Suprapubic skin (tissue), 4 donors: ENCODE measurements around the gene NDUFS3. TPM values are rescaled to one million over a fixed set of nuclear protein-coding genes. Genes with fewer than 3 reads are reported as not detected.

ENCODE experiments used
- DNase-seq, 2 donors: peaks; one replicate each; pipeline ENCODE4 v3.0.0-alpha.2; 2019; ENCODE audit warnings: low spot score in 2 of 2
- H3K27ac ChIP-seq: fragments of 200-600 bp; sonication (generic); one replicate; pipeline ENCODE4 v1.5.1; 2019
- H3K27me3 ChIP-seq: fragments of 200-600 bp; sonication (generic); one replicate; pipeline ENCODE4 v1.5.1; 2019
- H3K36me3 ChIP-seq: fragments of 200-600 bp; sonication (generic); one replicate; pipeline ENCODE4 v1.5.1; 2019
- H3K4me1 ChIP-seq: fragments of 200-600 bp; sonication (generic); one replicate; pipeline ENCODE4 v1.5.1; 2019
- H3K4me3 ChIP-seq: fragments of 200-600 bp; sonication (generic); one replicate; pipeline ENCODE4 v1.5.1; 2019; ENCODE audit warnings: mild to moderate bottlenecking
- H3K9me3 ChIP-seq: fragments of 200-600 bp; sonication (generic); one replicate; pipeline ENCODE4 v1.5.1; 2019
- CTCF ChIP-seq, 2 donors: fragments of 200-600 bp in 1 of 2; fragments of 450-650 bp in 1 of 2; sonication (generic) in 1 of 2; IDR thresholded peaks; one replicate each; pipeline ENCODE4 v1.5.1; 2016 to 2019; ENCODE audit warnings: antibody characterized with exemption in 2 of 2, mild to moderate bottlenecking in 1 of 2, moderate library complexity in 1 of 2
- EP300 ChIP-seq: sonication (generic); formaldehyde crosslinking; IDR thresholded peaks from one replicate; pipeline ENCODE4 v1.6.1; 2017; ENCODE audit warnings: antibody characterized with exemption
- POLR2A ChIP-seq, 2 donors: fragments of 450-650 bp; IDR thresholded peaks; one replicate each; pipeline ENCODE4 v1.6.1; 2017; ENCODE audit warnings: antibody characterized with exemption in 2 of 2, mild to moderate bottlenecking in 2 of 2, moderate library complexity in 2 of 2
- POLR2AphosphoS5 ChIP-seq, 3 donors: sonication (generic); formaldehyde crosslinking; IDR thresholded peaks; one replicate each; pipeline ENCODE4 v1.6.1; 2017; ENCODE audit warnings: antibody characterized with exemption in 3 of 3
- WGBS: methylation state at CpG from one replicate; pipeline ENCODE4 v1.1.5; 2018; 5-methylcytosine and 5-hydroxymethylcytosine counted together
- total RNA-seq, 4 donors: library from RNA; depleted of rRNA; stranded (reverse); fragments of >200 nt; gene quantifications; one replicate each; pipeline ENCODE4 v1.1.0, GENCODE V29; 2016

The NDUFS3 gene
- total RNA-seq, 4 donors from 2014 or later: 41.3 to 79.5 (median 62.5) TPM

- DNase-seq: no peak
- peaks cover 44% of the 10 kb centered on the region for H3K4me1 ChIP-seq
- TF ChIP-seq POLR2AphosphoS5 (IDR thresholded peaks at IDR 0.05): no peak
- no peak for TF ChIP-seq POLR2A (IDR thresholded peaks at IDR 0.05)
- no peak for TF ChIP-seq EP300
- no peak for TF ChIP-seq CTCF (IDR thresholded peaks at IDR 0.05)
- no peaks in the 10 kb centered on the region for H3K27me3 ChIP-seq
- H3K9me3 ChIP-seq: no peaks in the 10 kb centered on the region
- H3K4me3 ChIP-seq: no peak overlapping the region
- 96% methylated on average over 2 of the region's 2 CpGs for WGBS
- no peak overlapping the region for H3K27ac ChIP-seq
- H3K36me3 ChIP-seq: peaks cover 6% of the 10 kb centered on the region
These were observed 45.2 kb upstream of the NDUFS3 start for GRCh38 chr11:47533690-47534151.

GRCh38 chr11:47534704-47535251 lies 44.1 kb upstream of the NDUFS3 start:
- H3K4me1 ChIP-seq: peaks cover 54% of the 10 kb centered on the region
- H3K27me3 ChIP-seq: no peaks in the 10 kb centered on the region
- H3K4me3 ChIP-seq: no peak overlapping the region
- H3K36me3 ChIP-seq: no peaks in the 10 kb centered on the region
- WGBS: 80% methylated on average over 4 of the region's 4 CpGs
- no peak for DNase-seq
- no peaks in the 10 kb centered on the region for H3K9me3 ChIP-seq
- TF ChIP-seq POLR2A (IDR thresholded peaks at IDR 0.05) (no peak), CTCF (IDR thresholded peaks at IDR 0.05) (no peak), EP300 (no peak), POLR2AphosphoS5 (IDR thresholded peaks at IDR 0.05) (no peak)
- no peak overlapping the region for H3K27ac ChIP-seq

- Histone ChIP-seq H3K9me3 (no peaks in the 10 kb centered on the region), H3K4me3 (no peak overlapping the region), H3K4me1 (peaks cover 65% of the 10 kb centered on the region), H3K36me3 (no peaks in the 10 kb centered on the region), H3K27ac (no peak overlapping the region), H3K27me3 (no peaks in the 10 kb centered on the region)
- no peak for DNase-seq
- 55% methylated on average over 3 of the region's 3 CpGs for WGBS
- TF ChIP-seq CTCF (IDR thresholded peaks at IDR 0.05) (no peak), POLR2AphosphoS5 (IDR thresholded peaks at IDR 0.05) (no peak), POLR2A (IDR thresholded peaks at IDR 0.05) (no peak), EP300 (no peak)
These were observed 42.0 kb upstream of the NDUFS3 start for GRCh38 chr11:47536915-47537314.

- Histone ChIP-seq H3K4me1 (peaks cover 51% of the 10 kb centered on the region), H3K27ac (no peak overlapping the region), H3K4me3 (no peak overlapping the region), H3K27me3 (no peaks in the 10 kb centered on the region), H3K36me3 (no peaks in the 10 kb centered on the region), H3K9me3 (no peaks in the 10 kb centered on the region)
- WGBS: 57% methylated on average over 10 of the region's 10 CpGs
- TF ChIP-seq CTCF (IDR thresholded peaks at IDR 0.05): no peak
- no peak for TF ChIP-seq EP300
- TF ChIP-seq POLR2A (IDR thresholded peaks at IDR 0.05): no peak
- TF ChIP-seq POLR2AphosphoS5 (IDR thresholded peaks at IDR 0.05): no peak
- no peak for DNase-seq
These were observed 39.9 kb upstream of the NDUFS3 start for GRCh38 chr11:47538741-47539565.

- Histone ChIP-seq H3K27me3 (no peaks in the 10 kb centered on the region), H3K4me3 (no peak overlapping the region), H3K36me3 (no peaks in the 10 kb centered on the region), H3K4me1 (peaks cover 49% of the 10 kb centered on the region), H3K27ac (no peak overlapping the region), H3K9me3 (no peaks in the 10 kb centered on the region)
- TF ChIP-seq EP300 (no peak), POLR2A (IDR thresholded peaks at IDR 0.05) (no peak), CTCF (IDR thresholded peaks at IDR 0.05) (no peak), POLR2AphosphoS5 (IDR thresholded peaks at IDR 0.05) (no peak)
- DNase-seq: no peak
- 39% methylated on average over 2 of the region's 2 CpGs for WGBS
These were observed 39.2 kb upstream of the NDUFS3 start for GRCh38 chr11:47539681-47540039.
